CD4-positive, alpha-beta T cell (primary cell): ENCODE data around the gene BTG2. TPM values are rescaled to one million over a fixed set of nuclear protein-coding genes. Genes with fewer than 3 reads are reported as not detected.

ENCODE experiments used
- ATAC-seq: fragments of 200-7000 bp; cut with Tn5 transposase; one replicate; pipeline ENCODE4 v1.10.0; 2022; ENCODE audit warnings: mild to moderate bottlenecking; ENCODE audit not compliant: poor library complexity
- CTCF ChIA-PET: fragments of 350-600 bp; sonication (Branson Sonifier 250); formaldehyde crosslinking; loops from one replicate; lab custom pipeline; 2021; ENCODE audit warnings: antibody characterized with exemption, inconsistent platforms; lab: Charles Lee
- POLR2A ChIA-PET: fragments of 350-600 bp; sonication (Branson Sonifier 250); formaldehyde crosslinking; loops from one replicate; lab custom pipeline; 2021; ENCODE audit warnings: antibody characterized with exemption, inconsistent platforms; lab: Charles Lee
- DNase-seq, 14 experiments: peaks; one replicate each; pipeline ENCODE4 v3.0.0-alpha.2; 2013 to 2020; ENCODE audit warnings: mixed read lengths in 2 of 14
- H3K27ac ChIP-seq, 2 donors: one replicate each; pipeline versions ENCODE4 v1.5.1 to v1.7.0; 2013; ENCODE audit warnings: low read length in 2 of 2, low read depth in 1 of 2, mild to moderate bottlenecking in 1 of 2
- H3K27me3 ChIP-seq, 2 experiments: 1 replicate in 1 of 2; 2 replicates in 1 of 2; pipeline versions ENCODE4 v1.6.1 to v1.7.0; 2013; ENCODE audit warnings: low read length in 2 of 2, control low read depth in 1 of 2, mild to moderate bottlenecking in 1 of 2, moderate library complexity in 1 of 2; ENCODE audit not compliant: insufficient read depth in 2 of 2, control insufficient read depth in 1 of 2
- H3K36me3 ChIP-seq: one replicate; pipeline ENCODE4 v1.6.1; 2013; ENCODE audit warnings: low read length, control low read depth; ENCODE audit not compliant: insufficient read depth
- H3K4me1 ChIP-seq: one replicate; pipeline ENCODE4 v1.6.1; 2013; ENCODE audit warnings: low read length, control low read depth; ENCODE audit not compliant: insufficient read depth
- H3K4me3 ChIP-seq: one replicate; pipeline ENCODE4 v1.5.1; 2013; ENCODE audit warnings: mild to moderate bottlenecking, low read length, moderate library complexity
- H3K9me3 ChIP-seq, 2 experiments: 1 replicate in 1 of 2; 2 replicates in 1 of 2; pipeline versions ENCODE4 v1.6.1 to v1.7.0; 2013; ENCODE audit warnings: low read length in 2 of 2, mild to moderate bottlenecking in 2 of 2, control low read depth in 1 of 2, moderate library complexity in 1 of 2; ENCODE audit not compliant: control insufficient read depth in 1 of 2, insufficient read depth in 1 of 2
- H3K27ac Mint-ChIP-seq: one replicate; pipeline ENCODE4 v1.8.0; 2020; ENCODE audit warnings: mixed read lengths
- H3K27me3 Mint-ChIP-seq: one replicate; pipeline ENCODE4 v1.8.0; 2021; ENCODE audit warnings: mixed read lengths
- H3K36me3 Mint-ChIP-seq: one replicate; pipeline ENCODE4 v1.8.0; 2021; ENCODE audit warnings: low read depth, mixed read lengths
- H3K4me1 Mint-ChIP-seq: one replicate; pipeline ENCODE4 v1.8.0; 2021; ENCODE audit warnings: low read depth, mixed read lengths
- H3K4me3 Mint-ChIP-seq: one replicate; pipeline ENCODE4 v1.8.0; 2020; ENCODE audit warnings: mild to moderate bottlenecking, mixed read lengths
- H3K9me3 Mint-ChIP-seq: one replicate; pipeline ENCODE4 v1.8.0; 2020; ENCODE audit warnings: mixed read lengths
- intact Hi-C, 2 experiments: fragments of 100-400 bp; cut with DNase I in 1 of 2; cut with micrococcal nuclease in 1 of 2; formaldehyde crosslinking; loops; one replicate each; pipeline versions ENCODE4 v1.15.1 to v1.9.0; 2023 to 2025; cut with DNase I, micrococcal nuclease
- total RNA-seq, 174 experiments: library from RNA in 2 of 174; stranded (reverse) in 2 of 174; gene quantifications; one replicate each; pipeline ENCODE4 v1.2.3 and lab custom pipeline; 2021 to 2026
- TF ChIP-seq, protein P1 (sequence below): fragments of 200-600 bp; IDR thresholded peaks from one replicate; pipeline ENCODE4 v1.8.0; 2022; ENCODE audit warnings: antibody characterized with exemption, mild to moderate bottlenecking

Gene BTG2
- total RNA-seq, 2 experiments from 2014 or later, result 802 to 849 TPM

DNA sequence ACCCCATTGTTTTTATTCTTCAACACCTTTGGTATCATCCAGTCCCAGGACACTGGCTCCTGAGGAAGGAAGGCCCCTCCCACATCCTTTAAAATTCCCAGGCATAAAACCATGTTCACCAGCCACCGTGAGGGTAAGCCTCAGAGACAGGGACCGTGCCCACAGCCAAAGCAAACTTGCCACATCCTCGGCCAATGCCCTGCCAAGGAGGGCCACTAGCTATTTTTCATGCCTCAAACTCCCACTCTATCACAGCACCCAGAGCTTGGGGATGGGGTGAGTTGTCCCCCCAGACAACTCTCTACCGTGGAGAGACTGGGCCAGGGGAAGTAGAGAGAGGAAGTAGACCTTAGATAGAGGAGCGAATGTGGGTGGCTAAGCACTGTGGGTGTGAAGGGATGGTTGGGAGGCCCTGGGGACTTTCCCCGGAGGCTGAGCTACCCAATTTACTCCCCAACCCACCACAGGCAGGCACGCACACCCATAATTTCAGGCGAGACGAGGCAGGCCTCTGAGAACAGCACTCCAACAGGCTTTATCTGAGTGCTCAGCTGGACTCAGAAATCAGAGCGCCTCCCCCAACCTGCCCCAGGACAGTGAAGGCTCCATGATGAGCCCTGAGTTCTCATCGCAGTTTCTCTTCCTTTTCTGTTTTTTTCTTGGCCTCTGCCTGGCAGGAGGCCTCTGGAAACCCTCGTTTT, 15.9 kb upstream of the BTG2 start:
- Histone ChIP-seq H3K4me3 (peak overlapping the region; percentile 52), H3K27me3 (no peaks in the 10 kb centered on the region), H3K4me1 (peaks cover 69% of the 10 kb centered on the region), H3K27ac (peak overlapping the region; percentile 99), H3K36me3 (no peaks in the 10 kb centered on the region), H3K9me3 (no peaks in the 10 kb centered on the region)
- TF ChIP-seq, protein P1, sequence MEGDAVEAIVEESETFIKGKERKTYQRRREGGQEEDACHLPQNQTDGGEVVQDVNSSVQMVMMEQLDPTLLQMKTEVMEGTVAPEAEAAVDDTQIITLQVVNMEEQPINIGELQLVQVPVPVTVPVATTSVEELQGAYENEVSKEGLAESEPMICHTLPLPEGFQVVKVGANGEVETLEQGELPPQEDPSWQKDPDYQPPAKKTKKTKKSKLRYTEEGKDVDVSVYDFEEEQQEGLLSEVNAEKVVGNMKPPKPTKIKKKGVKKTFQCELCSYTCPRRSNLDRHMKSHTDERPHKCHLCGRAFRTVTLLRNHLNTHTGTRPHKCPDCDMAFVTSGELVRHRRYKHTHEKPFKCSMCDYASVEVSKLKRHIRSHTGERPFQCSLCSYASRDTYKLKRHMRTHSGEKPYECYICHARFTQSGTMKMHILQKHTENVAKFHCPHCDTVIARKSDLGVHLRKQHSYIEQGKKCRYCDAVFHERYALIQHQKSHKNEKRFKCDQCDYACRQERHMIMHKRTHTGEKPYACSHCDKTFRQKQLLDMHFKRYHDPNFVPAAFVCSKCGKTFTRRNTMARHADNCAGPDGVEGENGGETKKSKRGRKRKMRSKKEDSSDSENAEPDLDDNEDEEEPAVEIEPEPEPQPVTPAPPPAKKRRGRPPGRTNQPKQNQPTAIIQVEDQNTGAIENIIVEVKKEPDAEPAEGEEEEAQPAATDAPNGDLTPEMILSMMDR, result no peak
- intact Hi-C loops, result no loop called here
- ChIA-PET CTCF (interaction anchor here (0.8 to 5.3 kb wide), 14 partner anchors 10 to 337 kb away, joined by 3 to 34 read pairs (median 12); partner anchors contain the start of gene BTG2), POLR2A (interaction anchor here (0.6 to 13.2 kb wide), 13 partner anchors 10 to 1227 kb away, joined by 3 to 569 read pairs (median 24); partner anchors contain the start of gene BTG2)
- DNase-seq (peak; percentile 74 to 98 (median 86)), ATAC-seq (peak; percentile 74)
- Mint-ChIP-seq H3K36me3 (peaks cover 8% of the 10 kb centered on the region), H3K27me3 (no peaks in the 10 kb centered on the region), H3K27ac (peak overlapping the region; percentile 100), H3K9me3 (no peaks in the 10 kb centered on the region), H3K4me3 (peak overlapping the region; percentile 88), H3K4me1 (peaks cover 81% of the 10 kb centered on the region)

DNA sequence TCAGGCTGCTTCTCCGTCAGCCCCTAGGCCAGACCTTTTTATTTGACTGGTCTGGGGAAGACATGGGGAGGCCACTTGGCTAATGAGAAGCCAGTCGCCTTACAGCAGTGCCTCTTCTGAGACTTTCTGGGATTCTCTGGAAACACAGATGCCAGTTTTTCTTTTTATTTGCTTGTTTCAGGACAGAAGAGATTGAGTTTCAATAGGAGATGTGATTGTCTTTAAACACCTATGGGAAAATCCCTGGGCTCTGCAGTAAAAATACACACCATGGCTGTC, 15.4 kb upstream of the BTG2 start:
- Histone ChIP-seq H3K27ac (peak overlapping the region; percentile 99), H3K36me3 (no peaks in the 10 kb centered on the region), H3K9me3 (no peaks in the 10 kb centered on the region), H3K4me1 (peaks cover 64% of the 10 kb centered on the region), H3K27me3 (no peaks in the 10 kb centered on the region), H3K4me3 (peak overlapping the region; percentile 52)
- ChIA-PET POLR2A (interaction anchor here (0.6 to 13.2 kb wide), 14 partner anchors 10 to 1227 kb away, joined by 3 to 569 read pairs (median 18); partner anchors contain the start of genes BTG2 and LAX1), CTCF (interaction anchor here (0.9 to 5.3 kb wide), 12 partner anchors 10 to 198 kb away, joined by 3 to 34 read pairs (median 12); no protein-coding TSS in a partner anchor)
- TF ChIP-seq, protein P1, result no peak
- no peak for ATAC-seq
- Mint-ChIP-seq H3K4me3 (peak overlapping the region; percentile 88), H3K27ac (peak overlapping the region; percentile 100), H3K27me3 (no peaks in the 10 kb centered on the region), H3K9me3 (no peaks in the 10 kb centered on the region), H3K4me1 (peaks cover 86% of the 10 kb centered on the region), H3K36me3 (peaks cover 8% of the 10 kb centered on the region)
- DNase-seq, result no peak
- intact Hi-C loops, result loop anchor here in 1 of 2 experiments (1.0 kb wide), 2 partner anchors 15 to 37 kb away; partner anchors contain the start of gene BTG2

DNA sequence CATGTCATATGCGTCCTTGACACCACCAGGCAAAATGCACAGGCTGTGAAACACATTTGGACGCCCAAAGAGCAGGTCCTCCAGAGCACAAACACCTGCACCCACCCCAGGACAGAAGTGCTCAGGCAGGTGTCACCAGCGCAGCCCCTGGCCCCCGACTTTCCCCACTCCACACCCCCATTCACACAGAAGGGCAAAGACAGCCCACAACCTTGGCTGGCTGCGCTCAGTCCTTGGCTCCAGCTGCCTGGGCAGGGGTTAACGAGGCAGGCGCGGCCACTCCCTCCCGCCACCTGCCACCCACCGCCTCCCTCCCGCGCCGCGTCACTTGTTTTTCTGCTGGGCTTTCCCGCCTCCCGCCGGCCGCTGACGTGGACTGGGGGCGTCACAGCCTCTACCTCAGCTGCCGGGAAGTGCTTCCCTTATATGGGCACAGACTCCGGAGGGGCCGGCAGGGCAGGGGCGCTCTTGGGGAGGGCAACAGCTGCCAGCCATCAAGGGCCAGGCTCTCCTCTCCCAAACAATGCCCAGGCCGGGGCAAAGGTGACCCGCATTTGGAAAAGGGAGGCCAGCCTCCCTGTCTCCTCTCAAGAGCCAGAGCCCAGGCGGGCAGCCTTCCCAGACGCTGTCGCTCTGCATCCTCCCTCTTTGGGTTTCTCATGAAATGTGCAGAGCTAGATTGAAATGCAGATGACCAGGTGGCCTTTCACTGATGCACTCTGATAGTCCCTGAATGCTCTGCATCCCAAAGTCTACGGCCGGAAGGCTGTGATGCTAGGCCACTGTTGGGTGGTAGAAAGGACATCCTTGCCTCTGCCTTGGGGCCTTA, 14.8 kb upstream of the BTG2 start:
- ATAC-seq (peak; percentile 55), DNase-seq (peak; percentile 95 to 99 (median 98))
- Histone ChIP-seq H3K4me3 (peak overlapping the region; percentile 52), H3K4me1 (peaks cover 63% of the 10 kb centered on the region), H3K27me3 (no peaks in the 10 kb centered on the region), H3K9me3 (no peaks in the 10 kb centered on the region), H3K36me3 (no peaks in the 10 kb centered on the region), H3K27ac (peak overlapping the region; percentile 99)
- ChIA-PET CTCF (interaction anchor here (1.1 to 5.3 kb wide), 13 partner anchors 9 to 197 kb away, joined by 3 to 34 read pairs (median 12); no protein-coding TSS in a partner anchor), POLR2A (interaction anchor here (1.0 to 13.2 kb wide), 16 partner anchors 9 to 475 kb away, joined by 3 to 569 read pairs (median 10); partner anchors contain the start of genes BTG2, LAX1 and TMEM183A)
- intact Hi-C loops, result loop anchor here in 1 of 2 experiments (1.0 kb wide), 2 partner anchors 15 to 37 kb away; partner anchors contain the start of gene BTG2
- Mint-ChIP-seq H3K27me3 (no peaks in the 10 kb centered on the region), H3K9me3 (no peaks in the 10 kb centered on the region), H3K27ac (peak overlapping the region; percentile 100), H3K4me1 (peaks cover 91% of the 10 kb centered on the region), H3K36me3 (peaks cover 8% of the 10 kb centered on the region), H3K4me3 (peak overlapping the region; percentile 88)
- TF ChIP-seq, protein P1, result no peak
